Activated CD8-positive, alpha-beta memory T cell treated with anti-CD3 and anti-CD28 coated beads for 36 hours (primary cell): ENCODE results near the gene SDK1. TPM values are rescaled to one million over a fixed set of nuclear protein-coding genes. Genes with fewer than 3 reads are reported as not detected.
"Not testable (repeated sequence)": the region's sequence is repeated elsewhere in the genome, so short reads cannot be mapped to it uniquely, and the experiment has no call there.

Experiments used
- CTCF ChIA-PET: fragments of 350-600 bp; sonication (Branson Sonifier 250); formaldehyde crosslinking; loops from one replicate; lab custom pipeline; 2021; ENCODE audit warnings: antibody characterized with exemption; lab: Charles Lee
- POLR2A ChIA-PET: fragments of 350-600 bp; sonication (Branson Sonifier 250); formaldehyde crosslinking; loops from one replicate; lab custom pipeline; 2021; ENCODE audit warnings: antibody characterized with exemption; lab: Charles Lee
- total RNA-seq, 2 experiments: library from RNA; stranded (reverse); gene quantifications; one replicate each; pipeline ENCODE4 v1.2.3, GENCODE V29; 2021

The SDK1 gene
- total RNA-seq, 2 experiments from 2014 or later, result 0.15 to 0.50 TPM

- ChIA-PET POLR2A (no interaction called here), CTCF (no interaction called here)
Measured at GRCh38 chr7:4078580-4078979, 777.5 kb downstream of the SDK1 start.

- CTCF ChIA-PET, result no interaction called here
- POLR2A ChIA-PET, result no interaction called here
Measured at GRCh38 chr7:4079366-4079765, 778.3 kb downstream of the SDK1 start.

GRCh38 chr7:4079956-4080355, 778.9 kb downstream of the SDK1 start:
- ChIA-PET POLR2A (no interaction called here), CTCF (no interaction called here)

GRCh38 chr7:4080954-4081353, 779.9 kb downstream of the SDK1 start:
- POLR2A ChIA-PET, result no interaction called here
- CTCF ChIA-PET, result no interaction called here

GRCh38 chr7:4083513-4083912, 782.5 kb downstream of the SDK1 start:
- ChIA-PET POLR2A (no interaction called here), CTCF (no interaction called here)

- ChIA-PET POLR2A (no interaction called here), CTCF (interaction anchor here (0.6 kb wide), 1 partner anchor 178 kb away, joined by 3 read pairs; no protein-coding TSS in a partner anchor)
Measured at GRCh38 chr7:4084271-4084670, 783.2 kb downstream of the SDK1 start.

- ChIA-PET POLR2A (no interaction called here), CTCF (no interaction called here)
Measured at GRCh38 chr7:4085937-4086691, 785.1 kb downstream of the SDK1 start.

GRCh38 chr7:4086723-4087122, 785.7 kb downstream of the SDK1 start:
- ChIA-PET POLR2A (no interaction called here), CTCF (no interaction called here)

- ChIA-PET POLR2A (no interaction called here), CTCF (no interaction called here)
Measured at GRCh38 chr7:4091767-4092166, 790.7 kb downstream of the SDK1 start.

- CTCF ChIA-PET, result interaction anchor here (0.7 kb wide), 1 partner anchor 88 kb away, joined by 3 read pairs; no protein-coding TSS in a partner anchor
- POLR2A ChIA-PET, result no interaction called here
Measured at GRCh38 chr7:4093035-4093434, 792.0 kb downstream of the SDK1 start.

- POLR2A ChIA-PET, result no interaction called here
- CTCF ChIA-PET, result interaction anchor here (0.7 kb wide), 1 partner anchor 88 kb away, joined by 3 read pairs; no protein-coding TSS in a partner anchor
Measured at GRCh38 chr7:4093483-4093882, 792.4 kb downstream of the SDK1 start.

GRCh38 chr7:4094158-4094557, 793.1 kb downstream of the SDK1 start:
- CTCF ChIA-PET, POLR2A ChIA-PET: not testable (repeated sequence)

GRCh38 chr7:4097001-4097609, 796.1 kb downstream of the SDK1 start:
- CTCF ChIA-PET, result no interaction called here
- POLR2A ChIA-PET, result no interaction called here

- ChIA-PET CTCF (no interaction called here), POLR2A (no interaction called here)
Measured at GRCh38 chr7:4098169-4098568, 797.1 kb downstream of the SDK1 start.

- ChIA-PET POLR2A (no interaction called here), CTCF (no interaction called here)
Measured at GRCh38 chr7:4099651-4100050, 798.6 kb downstream of the SDK1 start.

- ChIA-PET POLR2A (no interaction called here), CTCF (no interaction called here)
Measured at GRCh38 chr7:4100148-4100547, 799.1 kb downstream of the SDK1 start.

- ChIA-PET POLR2A (no interaction called here), CTCF (no interaction called here)
Measured at GRCh38 chr7:4100691-4101090, 799.6 kb downstream of the SDK1 start.

- ChIA-PET POLR2A (no interaction called here), CTCF (no interaction called here)
Measured at GRCh38 chr7:4102231-4102841, 801.3 kb downstream of the SDK1 start.

- CTCF ChIA-PET, result no interaction called here
- POLR2A ChIA-PET, result no interaction called here
Measured at GRCh38 chr7:4103352-4104091, 802.5 kb downstream of the SDK1 start.

- CTCF ChIA-PET, result no interaction called here
- POLR2A ChIA-PET, result no interaction called here
Measured at GRCh38 chr7:4107839-4108238, 806.8 kb downstream of the SDK1 start.
